Limb (tissue), 2 donors: ENCODE data around the gene PEG3.
A peak's percentile ranks its signal among the peaks of the same experiment; 100 is the strongest.

Source experiments
- DNase-seq, 2 donors: peaks; one replicate each; pipeline ENCODE4 v3.0.0-alpha.2; 2016; ENCODE audit errors: extremely low spot score in 2 of 2

Gene PEG3

DNA sequence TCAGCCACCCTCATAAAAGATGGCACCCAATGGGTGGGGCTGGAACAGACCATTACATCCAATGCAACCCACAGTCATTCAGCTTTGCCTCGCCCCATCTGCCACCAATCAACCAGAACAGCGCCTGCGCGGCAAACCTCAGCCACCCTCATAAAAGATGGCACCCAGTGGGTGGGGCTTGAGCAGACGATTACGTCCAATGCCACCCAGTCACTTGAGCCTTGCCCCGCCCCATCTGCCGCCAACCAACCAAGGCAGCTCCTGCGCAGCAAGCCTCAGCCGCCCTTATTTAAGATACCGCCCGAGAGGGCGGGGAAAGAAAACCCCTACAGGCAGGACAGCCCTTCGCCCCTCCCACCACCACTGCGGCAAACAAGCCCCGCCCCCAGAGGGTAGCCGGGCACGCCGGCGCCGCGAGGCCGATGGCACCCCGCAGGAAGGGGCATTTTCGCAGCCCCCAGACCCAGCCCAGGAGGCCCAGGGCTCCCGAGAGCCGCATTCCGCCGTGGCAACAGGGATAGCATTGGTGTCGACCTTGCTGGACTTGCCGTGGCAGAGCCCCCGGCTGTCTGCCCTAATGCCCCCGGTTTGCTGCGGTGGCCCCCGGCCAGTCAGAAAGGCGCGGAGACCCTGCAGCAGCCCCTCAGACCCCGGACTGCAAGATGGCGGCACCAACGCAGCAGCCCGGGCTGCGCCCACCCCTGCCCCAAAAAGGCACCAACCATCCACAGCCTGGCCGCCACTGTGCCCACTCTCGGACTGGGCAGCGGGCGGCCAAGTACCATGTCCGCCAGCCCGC is 675 bp downstream of the PEG3 start:
- DNase-seq = peak; percentile 90 to 92

DNA sequence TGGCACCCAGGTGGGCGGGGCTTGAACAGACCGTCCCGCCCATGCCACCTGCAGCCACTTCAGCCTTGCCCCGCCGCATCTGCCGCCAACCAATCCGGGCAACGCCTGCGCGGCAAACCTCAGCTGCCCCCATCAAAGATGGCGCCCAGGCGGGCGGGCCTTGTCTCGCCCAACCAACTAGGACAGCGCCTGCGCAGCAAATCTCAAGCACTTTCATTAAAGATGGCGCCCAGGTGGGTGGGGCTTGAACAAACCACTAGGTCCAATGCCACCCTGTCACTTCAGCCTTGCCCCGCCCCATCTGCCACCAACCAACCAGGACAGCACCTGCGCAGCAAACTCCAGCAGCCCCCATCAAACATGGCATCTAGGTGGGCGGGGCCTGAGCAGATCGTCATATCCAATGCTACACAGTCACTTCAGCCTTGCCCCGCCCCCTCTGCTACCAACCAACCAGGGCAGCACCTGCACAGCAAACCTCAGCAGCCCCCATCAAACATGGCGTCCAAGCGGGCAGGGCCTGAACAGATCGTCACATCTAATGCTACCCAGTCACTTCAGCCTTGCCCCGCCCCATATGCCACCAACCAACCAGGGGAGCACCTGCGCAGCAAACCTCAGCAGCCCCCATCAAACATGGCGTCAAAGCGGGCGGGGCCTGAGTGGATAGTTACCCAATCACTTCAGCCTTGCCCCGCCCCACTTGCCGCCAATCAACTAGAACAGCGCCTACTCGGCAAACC is 1.4 kb downstream of the PEG3 start:
- DNase-seq = peak; percentile 94 to 96

DNA sequence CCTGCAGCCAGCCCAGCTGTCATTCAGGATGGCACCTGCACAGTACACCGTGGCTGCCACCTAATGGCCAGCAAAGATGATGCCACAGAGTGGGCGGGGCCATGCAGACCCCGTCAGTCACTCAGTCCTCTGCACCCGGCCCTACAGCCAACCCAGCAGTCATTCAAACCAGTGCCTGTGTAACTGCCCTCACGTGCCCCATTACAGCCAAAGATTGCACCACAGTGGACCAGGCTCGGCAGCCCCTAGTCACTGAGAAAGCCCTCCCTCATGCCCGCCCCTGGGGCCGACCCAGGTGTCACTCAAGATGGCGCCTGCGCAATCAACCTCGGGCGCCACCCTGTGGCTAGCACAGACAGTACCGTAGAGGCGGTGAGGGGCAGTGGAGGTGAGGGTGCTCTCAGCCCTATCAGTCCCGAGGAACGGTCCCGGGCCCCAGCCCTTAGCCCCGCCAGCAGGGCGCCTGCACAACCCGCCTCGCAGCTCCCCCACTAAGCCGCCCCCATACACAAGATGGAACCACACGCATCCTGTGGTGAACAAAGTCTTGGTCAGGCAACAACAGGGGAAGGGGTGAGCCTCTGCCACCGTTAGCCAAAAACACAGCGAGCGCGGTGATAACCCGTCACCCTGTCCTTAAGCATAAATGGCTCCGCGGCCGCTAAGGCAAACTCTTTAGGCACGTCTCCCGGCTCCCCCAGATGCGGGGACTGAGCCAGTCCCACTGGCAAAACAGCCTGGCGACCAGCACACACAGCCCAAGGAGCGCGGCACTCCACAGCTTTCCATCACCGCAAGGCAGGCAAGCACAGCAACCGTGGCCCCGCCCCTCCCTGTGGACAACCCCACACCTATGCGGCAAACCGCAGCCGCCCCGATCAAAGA is 2.3 kb downstream of the PEG3 start:
- DNase-seq = peak; percentile 35 to 84

DNA sequence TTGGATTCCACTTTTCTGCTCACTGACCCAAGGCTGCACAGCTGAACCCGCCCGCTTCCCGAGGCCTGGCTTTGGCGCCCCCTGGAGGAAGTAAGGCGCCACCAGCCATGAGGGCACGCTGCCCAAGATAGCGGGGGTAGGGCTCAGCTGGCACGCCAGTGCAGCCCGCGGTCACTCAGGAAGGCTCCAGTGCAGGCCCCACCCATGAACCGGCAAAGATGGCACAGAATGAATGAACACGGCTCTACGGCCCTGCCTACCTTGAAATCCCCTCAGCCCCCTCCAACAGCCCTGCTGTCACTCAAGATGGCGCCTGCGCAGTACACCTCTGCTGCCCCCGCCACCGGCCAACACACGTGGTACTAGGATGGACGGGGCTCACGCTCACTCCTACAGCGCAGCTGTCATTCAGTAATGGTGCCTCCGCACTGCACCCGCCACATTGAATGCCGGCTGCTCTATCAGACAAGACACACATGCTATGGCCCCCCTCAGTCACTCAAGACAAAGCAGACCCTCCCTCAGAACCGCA is 3.0 kb downstream of the PEG3 start:
- peak; percentile 62 to 86 for DNase-seq

DNA sequence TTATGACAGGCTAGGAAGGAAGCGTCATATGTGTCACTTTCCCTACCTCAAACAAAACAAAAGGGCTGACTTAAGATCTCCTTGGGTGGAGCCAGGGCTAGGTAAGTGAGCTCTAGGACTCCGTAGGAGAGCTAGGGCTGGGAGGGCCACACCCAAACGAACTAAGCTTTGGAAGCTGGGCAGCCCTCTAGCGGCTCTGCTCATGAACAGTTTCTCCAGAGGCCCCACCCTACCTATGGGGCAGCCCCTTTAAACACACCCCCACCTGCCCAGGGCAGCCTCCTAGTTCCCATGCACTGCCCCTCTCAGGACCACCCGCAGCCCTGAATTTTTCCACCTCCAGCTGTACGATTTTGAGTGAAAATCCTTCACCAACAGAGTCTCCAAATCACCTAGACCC is 3.5 kb downstream of the PEG3 start:
- DNase-seq = no peak

DNA sequence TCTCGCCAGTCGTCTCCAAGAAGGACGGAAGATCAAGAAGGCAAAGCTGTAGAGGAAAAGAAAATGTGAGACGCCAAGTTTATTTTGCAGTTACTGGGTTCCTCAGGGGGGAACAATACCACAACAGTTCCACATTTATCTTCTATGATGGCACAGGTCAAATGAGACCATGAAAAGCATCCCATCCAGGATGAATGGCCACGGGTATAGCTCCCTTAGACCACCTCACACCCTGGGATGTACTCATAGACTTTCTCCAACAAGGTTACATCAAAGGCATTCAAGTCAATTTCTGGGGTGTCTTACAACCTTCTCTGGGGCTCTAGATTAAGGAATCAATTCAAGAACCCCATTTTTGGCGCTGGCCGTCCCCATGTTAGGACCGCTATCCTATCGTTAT is 4.5 kb downstream of the PEG3 start:
- no peak for DNase-seq

DNA sequence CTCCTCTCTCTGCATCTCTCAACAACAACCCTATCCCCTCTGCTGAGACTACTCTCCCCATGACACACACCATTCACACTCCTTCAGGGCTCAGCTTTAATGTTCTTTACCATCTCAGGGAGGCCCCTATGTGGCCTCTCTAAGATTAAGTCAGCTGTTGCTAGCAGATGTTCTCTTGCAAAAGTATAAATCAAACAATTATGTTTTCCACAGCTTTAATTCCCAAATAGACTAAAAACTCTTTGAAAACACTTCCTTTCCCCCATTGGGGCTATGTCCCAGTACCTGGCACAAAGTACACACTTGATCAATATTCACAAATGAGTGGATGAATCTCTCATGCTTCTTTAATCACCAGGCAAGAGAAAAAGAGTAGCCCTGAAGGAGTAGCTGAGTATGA is 5.1 kb downstream of the PEG3 start:
- peak in 1 of 2 donors; percentile 45 for DNase-seq

DNA sequence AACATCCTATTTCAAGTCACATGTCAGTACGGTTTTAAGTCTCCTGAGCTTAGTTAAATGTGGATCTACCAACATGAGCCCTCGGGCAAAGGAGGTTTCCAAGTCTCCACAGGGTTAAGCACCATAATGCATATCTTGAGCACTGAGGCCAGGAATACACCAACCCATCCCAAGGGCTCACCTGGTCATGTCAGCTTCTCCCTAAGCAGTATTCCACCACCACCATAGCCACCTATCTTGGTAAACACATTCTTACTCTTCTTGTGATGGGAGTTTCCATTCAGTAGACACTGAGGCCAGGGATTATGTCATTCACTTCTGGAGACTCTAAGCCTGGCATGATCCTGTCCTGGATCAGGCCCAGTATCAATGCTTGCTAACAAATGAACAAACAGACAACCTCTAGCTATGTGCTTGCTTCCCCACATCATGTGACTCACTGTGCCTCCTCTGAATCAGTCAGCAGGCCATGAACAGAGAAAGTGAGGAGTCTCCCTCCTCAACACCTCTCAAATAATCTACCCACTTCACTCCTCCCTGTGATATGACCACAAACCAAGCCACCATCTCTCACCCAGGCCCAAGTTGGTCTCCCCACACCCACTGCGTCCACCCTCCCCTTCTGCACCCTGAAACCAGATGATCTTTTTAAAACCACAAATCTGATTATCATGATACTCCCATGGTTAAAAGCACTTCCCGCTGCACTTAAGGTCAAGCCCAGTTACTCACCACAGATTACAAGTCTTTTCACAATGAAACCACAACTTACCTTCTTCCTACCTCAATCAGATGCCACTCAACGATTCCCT is 5.8 kb downstream of the PEG3 start:
- no peak for DNase-seq

DNA sequence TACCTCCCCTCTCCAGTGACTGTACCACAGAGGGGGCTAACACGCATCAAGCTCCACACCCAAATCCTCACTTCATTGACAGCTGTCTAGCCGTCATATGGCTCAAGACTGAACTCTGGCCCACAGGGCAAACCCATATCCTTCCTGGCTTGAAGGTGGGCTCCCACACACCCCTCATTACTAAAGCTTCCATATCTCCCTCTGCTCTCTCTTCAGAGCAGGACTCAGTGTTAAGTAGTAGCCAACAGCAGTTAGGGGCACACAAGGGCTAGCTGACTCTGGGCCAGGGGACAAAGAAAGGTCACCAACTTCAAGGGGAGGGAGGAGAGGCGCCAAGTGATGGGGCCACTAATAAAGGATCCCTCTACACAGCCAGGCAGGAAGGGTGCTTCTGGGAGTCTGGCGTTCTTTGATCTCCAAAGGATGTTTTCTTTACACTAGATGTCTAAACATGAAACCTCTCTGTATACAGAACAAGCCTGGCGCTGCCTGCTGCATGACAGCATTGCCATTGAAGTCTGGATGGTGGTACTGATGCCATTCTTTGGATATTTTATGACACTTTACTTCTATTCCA is 8.1 kb downstream of the PEG3 start:
- no peak for DNase-seq

DNA sequence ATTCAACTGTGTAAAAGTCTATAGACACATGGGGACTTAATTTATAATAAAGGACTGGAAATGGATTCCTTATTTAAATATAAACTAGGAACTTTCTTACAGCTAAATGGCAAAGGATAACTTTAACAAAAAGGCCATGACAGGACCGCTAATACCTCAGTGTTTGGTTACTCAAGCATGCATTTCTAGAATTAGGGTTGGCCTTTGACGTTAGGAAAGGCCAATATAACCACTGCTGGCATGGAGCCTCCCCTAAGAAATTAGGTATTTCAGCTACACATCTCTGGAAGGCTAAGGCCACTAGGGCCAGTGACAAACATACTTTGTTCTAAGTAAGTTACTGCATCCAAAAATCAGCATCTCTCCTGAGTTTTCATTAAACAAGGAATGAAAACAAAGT is 9.3 kb downstream of the PEG3 start:
- no peak for DNase-seq

DNA sequence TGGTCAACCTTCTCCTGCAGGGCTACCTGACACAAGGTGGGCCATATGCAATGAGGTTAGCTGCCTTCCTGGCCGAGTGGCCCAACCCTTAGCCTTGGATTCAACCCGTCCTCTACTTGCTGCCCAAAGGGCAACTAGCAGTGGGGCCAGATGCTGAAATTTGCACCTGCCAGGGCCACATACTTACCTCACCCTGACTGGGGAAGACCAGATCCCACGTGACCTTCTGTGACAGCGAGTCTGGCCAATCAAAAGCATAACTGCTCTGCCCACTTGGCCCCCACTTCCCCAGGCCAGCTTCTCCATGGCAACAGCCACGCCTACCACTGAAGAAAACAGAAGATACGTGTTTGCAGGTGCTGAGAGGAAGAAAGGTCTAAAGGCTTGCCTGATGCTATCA is 10.9 kb downstream of the PEG3 start:
- DNase-seq = no peak

DNA sequence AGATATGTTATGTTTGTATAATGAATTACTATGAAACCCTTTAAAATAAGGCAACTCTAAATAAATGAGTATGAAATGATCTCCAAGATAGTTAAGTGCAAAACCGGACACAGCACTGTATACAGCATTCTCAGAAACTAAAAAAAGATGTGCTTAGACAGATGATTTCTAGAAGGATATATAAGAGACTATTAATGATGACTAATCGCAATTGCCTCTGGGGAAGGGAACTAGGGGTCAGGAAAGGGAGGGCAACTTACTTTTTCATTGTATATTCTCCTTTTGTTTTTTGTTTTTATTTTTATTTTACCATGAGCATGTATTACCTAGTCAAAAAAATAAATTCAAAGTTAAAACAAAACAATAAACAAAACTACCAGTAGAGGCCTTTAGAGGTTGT is 12.8 kb downstream of the PEG3 start:
- DNase-seq = no peak

DNA sequence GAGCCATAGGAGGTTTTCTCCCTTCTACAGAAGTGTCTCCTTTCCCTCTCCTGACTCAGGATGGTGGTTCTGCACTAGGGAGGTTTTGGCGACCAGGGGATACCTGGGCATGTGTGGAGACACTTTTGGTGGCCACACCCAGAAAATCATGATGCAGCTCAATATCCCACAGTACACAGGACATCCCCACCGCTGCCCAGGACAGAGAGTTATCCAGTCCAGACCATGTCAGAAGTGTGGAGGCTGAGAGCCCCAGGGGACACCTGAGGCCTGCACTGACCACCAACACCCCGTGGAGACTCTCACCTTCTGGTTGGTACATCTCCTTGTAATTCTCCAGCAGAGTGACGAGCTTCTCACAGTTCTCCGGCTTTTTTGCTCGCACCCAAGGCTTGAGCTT is 16.6 kb downstream of the PEG3 start:
- DNase-seq = no peak

DNA sequence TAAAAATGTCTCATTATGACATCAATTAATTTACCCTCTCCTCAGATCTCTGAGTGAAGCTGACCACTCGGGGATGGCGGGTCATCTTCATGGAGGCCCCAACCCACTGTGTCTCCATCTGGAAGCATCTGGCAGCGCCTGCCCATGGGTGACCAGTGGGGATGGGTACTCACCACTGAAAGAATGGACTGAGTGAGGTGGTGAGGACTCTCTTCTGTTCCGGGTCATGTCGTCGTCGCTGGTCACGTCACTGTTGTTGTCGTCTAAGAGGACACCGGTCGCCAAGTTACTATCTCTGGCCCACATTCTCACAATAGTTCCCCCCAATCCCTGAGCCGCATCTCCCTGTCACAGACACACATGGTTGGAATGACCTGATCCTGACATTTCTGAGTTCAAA is 17.1 kb downstream of the PEG3 start:
- no peak for DNase-seq

DNA sequence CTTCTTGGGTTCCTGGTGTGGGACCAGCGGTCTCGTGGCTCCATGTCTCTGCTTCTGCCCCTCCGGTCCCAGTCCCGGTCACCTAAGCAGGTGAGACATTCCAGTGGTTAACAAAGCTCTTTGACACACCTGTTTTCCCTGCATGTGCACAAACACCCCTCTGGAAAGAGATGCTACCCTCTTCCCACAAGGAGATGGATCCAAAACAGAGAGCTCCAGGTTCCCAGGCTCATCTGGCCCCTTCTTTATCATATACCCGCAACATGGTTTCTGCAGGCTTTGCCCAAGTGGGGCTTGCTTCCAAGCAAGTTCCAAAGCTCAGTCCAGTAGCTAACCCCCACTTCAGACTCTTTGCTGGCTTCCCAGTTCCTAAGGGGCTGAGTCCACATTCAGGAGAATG is 17.8 kb downstream of the PEG3 start:
- DNase-seq = no peak

DNA sequence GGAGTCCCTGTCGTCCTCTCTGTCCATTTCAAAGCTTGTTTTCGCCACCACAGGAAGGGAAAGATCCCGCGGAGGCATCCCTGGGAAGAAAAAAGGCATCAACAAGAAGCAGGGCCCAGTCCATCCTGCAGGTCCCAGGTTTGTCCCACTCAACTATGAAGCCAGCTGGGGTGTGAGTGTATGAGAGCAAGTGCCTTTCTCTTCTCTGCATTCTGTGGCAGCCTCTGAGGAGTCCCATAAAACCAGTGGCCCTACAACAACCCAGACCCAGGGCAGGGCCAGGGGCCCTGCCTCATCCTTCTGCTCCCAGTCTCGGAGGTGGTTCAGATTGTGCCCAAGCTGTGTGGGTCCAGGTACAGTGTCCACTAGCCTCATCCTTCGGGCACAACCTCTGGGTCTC is 18.9 kb downstream of the PEG3 start:
- no peak for DNase-seq

DNA sequence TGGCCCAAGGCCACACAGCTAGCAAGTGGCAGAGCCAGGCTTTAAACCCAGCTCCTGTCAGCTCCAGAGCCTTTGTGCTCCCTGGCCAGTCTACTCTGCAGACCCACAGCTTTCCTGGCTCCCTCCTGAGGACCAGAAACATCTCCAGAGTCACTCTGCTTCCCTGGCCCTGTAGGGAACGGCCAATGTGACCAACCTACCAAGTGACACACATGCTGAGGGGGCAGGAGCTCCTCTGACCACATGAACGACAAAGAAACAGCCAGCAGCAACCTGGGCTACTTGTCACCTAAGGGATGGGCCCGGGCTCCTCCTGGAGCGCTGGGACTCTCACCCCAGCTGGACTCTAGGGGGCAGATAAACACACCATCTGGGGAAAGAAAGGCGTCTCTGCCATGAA is 19.3 kb downstream of the PEG3 start:
- no peak for DNase-seq

DNA sequence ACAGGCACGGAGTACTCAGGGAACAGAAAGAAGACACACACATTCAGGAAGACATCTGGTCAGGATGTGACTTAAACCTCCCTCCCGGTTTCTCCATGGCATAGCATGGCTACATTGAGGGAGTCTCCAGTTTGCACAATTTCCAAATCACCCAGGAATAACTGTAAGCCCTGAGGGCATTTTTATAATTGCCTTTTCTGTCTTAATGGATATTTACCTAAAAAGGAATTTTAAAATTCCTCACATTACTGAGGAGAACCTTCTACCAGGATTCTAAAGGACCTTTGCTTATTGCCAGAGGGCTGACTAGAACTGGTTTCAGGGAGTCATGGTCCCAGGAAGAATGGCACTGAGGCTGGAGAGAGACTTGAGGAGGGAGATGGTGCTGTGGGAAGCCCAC is 21.4 kb downstream of the PEG3 start:
- no peak for DNase-seq

DNA sequence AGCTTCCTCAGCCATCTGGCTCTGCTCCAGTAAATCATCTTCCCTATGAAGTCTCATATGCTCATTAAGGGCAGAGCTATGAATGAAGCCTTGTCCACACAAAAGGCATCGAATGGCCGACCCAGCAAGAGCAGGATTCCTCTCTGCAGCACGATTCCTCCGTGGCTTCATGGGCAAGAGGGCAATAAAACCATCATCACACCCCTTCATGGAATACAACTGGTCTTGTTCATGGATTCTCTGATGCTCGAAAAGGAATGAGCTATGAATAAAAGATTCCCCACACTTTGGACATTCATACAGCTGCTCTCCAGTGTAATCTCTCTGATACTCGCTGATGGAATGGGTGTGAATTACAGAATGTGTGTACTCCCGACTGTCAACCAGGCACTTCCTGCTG is 25.9 kb downstream of the PEG3 start:
- no peak for DNase-seq

DNA sequence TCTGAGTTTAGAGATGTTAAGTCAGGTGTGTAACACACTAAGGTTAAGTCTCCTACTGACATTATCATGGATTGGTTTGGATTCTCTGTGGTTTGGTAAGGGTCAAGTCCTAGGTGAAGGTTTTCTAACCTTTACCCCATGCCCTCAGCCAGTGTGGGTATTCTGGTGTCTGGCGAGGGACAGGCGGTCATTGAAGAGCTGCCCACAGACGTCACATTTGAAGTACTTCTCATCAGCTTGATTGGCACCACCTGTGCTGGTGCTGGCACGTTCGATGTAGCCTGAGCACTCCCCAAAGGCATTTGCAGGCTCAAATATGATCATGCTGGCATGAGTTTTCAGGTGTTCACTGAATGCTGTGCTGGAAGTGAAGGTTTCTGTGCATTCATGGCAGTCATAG is 27.0 kb downstream of the PEG3 start:
- DNase-seq = no peak

DNA sequence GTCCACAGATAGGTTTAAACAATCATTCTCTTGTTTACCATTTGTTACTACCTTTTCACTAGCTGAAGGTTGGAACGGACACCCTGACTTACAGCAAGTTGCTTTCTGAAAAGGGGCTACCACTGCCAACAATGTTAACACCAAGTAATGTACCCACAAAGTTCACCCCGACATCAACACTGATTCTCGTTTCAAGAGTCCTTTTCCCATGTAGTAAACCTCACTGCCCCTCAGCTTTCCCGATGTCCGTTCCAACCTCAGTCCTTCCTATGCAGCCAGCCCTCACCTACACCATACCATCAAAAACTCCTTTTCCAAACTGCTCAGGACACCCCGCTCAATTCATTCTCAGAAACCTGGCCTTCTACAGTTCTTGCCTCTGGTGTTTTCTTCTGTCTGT is 29.0 kb downstream of the PEG3 start:
- DNase-seq = no peak
